AML-193 (cell line): Measurements from ENCODE around the gene ETFA.
A peak's percentile ranks its signal among the peaks of the same experiment; 100 is the strongest.

Experiments
- DNase-seq, 2 experiments: peaks; one replicate each; lab custom pipeline; 2025; lab: John Stamatoyannopoulos, UW

ETFA gene

DNA sequence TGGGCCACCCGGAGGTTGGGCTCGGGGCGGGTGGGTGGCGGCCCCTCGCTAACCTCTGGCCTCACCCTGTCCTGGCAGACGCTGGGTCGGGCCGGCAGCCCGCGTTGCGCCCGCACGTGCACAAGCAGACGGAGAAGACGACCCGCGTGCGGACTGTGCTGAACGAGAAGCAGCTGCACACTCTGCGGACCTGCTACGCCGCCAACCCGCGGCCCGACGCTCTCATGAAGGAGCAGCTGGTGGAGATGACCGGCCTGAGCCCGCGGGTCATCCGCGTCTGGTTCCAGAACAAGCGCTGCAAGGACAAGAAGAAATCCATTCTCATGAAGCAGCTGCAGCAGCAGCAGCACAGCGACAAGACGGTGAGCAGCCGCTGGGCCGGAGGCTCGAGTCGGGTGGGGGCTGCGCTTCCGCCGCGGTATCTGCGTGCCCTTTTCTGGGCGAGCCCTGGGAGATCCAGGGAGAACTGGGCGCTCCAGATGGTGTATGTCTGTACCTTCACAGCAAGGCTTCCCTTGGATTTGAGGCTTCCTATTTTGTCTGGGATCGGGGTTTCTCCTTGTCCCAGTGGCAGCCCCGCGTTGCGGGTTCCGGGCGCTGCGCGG is 29.0 kb upstream of the ETFA start:
- DNase-seq: no peak

DNA sequence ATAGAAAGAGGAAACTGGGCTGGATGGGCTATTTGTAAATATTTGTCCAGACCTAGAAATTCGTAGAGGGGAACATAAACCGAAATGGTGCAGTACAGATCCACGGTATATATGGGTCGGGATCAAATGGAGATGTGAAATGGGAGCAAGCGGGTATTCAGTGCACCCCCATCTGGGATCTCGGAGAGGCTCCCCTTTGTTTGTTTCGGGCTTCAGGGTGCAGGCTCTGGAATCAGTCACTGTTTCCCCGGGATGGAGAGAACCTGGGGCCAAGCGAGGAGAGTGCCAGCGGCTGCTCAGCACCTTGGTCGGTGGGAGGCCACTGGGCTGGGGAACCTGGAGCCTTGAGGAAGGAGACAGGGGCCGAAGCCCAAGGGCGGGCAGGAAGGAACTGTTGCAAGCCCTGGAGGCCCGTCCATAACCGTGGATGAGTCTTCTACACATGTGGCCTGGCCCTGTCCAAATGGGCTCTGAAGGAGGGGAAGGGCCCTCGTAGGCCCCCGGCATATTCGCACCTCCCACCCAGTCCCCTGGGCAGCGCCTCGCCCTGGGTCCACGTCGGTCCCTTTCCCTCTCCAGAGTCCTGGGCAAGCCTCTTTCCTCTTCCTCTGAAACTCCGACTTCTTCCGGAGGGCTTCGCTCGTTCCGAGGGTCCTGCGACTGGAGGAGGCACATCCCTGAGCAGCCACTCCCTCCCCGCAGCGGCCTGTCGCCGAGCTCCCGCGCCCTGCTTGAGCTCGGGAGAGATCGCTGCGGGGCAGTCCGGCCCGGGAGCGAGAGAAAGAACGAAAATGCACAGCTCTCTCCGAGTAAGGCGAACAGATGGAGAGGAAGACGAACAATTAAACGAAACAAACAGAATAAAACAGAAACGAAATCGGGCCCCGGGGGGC is 28.3 kb upstream of the ETFA start:
- DNase-seq: no peak

DNA sequence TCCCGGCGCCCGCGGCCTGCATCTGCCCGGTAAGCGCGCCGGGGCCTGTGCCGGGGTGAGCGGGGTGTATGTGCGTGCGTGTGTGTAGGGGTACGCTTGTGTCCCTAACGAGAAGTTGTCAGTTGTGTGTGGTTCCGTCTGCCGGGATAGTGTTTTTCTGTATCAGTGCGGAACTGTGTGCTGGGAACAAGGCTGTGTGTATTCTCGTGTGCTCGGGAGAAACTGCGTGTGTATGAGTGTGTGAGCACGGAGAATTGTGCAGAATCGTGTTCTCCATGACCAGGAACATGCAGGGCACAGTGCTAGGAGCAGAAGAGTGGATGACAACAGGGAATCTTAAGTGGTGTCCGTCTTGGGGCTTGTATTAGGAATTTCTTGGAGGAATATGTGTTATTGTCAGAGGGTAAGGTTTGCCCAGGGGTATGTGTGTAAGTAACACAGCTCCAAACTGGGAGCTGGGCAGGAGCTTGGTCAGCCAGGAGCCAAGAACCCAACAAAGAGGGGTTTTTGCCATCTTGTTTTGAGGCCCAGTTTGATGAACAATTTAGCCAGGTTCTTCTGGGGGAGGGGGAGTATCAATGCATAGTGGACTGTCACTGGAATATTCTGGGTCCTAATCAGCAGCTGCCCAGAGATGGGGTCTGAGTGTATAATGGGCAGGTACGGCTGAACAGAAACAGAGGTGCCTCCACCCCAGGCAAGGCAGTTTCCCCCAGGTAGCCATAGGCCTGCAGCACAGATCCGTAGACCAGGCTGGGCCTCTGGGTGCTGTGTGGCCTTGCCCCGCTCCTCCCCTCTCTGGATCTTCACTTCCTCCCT is 27.4 kb upstream of the ETFA start:
- DNase-seq: no peak

DNA sequence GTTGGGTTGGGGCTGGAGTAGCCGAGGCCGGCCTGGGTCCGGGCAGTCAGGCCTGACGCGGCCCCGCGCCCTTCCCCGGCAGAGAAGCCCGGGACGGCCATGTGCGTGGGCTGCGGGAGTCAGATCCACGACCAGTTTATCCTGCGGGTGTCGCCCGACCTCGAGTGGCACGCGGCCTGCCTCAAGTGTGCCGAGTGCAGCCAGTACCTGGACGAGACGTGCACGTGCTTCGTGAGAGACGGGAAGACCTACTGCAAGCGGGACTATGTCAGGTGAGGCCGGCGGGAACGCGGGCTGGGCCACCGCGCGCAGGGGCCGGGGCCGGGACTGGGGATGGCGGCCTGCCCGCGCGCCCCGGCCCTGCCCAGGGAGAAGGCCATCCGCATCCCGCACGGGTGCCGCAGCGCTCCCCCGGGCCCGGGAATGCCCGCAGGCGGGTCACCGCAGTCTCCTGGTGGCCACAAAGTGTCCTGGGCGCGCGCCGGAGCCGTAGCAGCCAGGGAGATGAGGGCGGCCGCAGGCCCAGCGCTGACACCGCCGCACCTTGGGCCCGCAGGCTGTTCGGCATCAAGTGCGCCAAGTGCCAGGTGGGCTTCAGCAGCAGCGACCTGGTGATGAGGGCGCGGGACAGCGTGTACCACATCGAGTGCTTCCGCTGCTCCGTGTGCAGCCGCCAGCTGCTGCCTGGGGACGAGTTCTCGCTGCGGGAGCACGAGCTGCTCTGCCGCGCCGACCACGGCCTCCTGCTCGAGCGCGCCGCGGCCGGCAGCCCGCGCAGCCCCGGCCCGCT is 26.6 kb upstream of the ETFA start:
- no peak for DNase-seq

DNA sequence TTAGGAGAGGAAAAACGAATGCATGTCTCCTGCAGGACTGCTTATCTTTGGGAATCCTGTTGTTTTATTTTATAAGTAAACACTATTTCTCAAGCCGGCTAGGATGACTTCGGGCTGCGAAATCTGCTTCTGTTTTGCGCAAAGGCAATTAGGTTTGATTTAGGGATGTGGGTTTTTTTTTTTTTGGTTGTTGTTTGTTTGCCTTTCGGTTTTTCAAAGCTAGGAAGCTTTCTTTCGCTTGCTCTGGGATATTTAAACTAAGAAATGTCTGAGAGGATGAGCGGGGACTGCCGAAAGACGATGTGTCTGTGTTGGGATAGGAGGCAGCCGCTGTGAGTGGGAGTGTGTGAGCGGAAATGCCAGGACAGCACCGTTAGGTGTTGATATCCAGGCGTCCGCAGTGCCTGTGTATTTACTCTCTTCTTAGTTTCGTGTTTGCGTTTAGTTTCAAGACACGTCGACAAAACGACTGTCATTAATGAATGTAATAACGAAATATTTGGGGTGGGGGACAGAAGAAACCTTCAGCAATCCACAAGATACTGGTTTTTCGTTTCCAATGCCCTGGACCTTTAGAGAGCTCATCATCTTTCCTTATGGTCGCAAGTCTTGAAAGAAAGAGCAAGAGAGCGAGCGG is 25.9 kb upstream of the ETFA start:
- DNase-seq: no peak

DNA sequence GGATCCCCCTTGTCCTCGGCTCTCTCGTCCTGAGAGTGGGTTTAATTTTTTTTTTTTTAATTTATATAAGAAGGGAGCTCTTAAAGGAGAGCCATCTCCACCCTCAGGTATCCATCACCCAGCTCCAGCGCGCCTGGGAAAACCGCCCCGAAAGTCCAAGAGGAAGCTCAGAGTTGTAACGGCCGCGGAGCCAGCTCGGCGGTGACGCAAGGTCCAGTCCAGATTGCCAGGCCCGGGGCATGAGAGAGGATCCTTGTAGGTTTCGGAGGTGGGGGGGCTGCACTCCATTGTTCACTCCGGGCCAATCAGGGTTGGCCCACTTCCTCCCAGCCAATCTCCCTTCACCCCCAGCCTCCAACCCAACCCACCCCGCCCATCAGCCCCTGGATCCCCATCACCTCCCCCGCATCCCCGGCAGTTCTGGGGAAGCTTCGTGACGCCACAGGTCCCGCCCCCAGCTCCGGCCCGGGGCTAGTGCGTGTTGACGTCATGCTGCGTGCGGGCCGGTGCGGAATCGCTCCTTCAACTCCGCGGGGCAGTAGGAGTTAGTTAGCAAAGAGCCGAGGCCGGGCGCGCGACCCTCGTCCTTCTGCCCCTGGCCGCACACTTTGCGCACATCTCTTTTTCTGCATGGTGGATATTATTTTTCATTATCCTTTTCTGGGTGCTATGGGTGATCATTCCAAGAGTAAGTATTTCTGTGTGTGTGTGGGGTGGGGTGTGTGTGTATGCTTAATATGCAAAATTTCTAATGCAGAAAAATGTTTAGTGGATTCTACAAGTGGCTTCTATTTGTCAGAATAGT is 25.2 kb upstream of the ETFA start, which contains the start of gene ISL2:
TSS of gene ISL2 (plus strand) at position 520 of the 805 bp plus-strand sequence. CDS start at position 631, 111 bp downstream.
- no peak for DNase-seq

DNA sequence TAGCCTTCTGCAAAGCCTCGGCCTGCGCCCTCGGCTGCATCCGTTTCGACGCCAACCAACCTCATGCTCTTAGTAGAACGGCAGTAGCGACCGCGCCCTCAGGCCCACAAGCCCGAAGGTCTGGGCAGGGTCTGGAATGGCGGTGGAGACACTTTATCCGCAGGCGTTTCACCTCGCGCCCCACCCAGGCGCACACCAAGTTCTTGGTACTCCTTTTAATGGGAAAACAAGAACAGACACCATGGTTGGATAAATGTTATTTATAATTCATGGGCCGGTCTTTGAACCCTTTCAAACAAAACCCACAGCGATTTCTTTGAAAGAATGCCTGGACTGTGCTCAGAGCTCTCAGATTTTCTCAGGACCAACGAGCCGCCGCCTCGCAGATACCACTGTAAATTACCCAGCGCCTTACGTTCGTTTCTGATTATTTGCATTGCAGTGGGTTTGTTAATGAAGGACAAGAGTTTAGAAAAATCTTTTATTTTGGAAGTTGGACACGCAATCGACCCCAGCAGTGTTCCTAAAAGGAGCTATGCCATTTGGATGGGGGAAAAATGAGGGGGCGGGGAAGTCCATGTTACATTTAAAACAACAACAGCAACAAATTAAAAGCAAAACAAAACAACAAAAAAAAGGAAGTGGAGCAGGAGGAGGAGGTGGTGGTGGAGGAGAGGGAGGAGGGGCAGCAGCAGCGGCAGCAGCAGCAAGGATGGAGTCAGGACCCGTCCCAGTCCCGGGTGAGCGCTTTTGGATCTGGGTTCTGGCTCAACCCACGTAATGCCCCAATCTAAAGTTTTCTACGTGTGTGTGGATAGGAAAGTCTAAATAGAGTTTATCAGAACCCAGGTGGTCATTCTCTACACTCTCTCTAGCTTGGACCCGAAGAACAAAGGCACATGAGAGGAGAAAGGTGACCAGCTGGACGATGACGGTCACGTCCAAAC is 24.3 kb upstream of the ETFA start:
- no peak for DNase-seq

DNA sequence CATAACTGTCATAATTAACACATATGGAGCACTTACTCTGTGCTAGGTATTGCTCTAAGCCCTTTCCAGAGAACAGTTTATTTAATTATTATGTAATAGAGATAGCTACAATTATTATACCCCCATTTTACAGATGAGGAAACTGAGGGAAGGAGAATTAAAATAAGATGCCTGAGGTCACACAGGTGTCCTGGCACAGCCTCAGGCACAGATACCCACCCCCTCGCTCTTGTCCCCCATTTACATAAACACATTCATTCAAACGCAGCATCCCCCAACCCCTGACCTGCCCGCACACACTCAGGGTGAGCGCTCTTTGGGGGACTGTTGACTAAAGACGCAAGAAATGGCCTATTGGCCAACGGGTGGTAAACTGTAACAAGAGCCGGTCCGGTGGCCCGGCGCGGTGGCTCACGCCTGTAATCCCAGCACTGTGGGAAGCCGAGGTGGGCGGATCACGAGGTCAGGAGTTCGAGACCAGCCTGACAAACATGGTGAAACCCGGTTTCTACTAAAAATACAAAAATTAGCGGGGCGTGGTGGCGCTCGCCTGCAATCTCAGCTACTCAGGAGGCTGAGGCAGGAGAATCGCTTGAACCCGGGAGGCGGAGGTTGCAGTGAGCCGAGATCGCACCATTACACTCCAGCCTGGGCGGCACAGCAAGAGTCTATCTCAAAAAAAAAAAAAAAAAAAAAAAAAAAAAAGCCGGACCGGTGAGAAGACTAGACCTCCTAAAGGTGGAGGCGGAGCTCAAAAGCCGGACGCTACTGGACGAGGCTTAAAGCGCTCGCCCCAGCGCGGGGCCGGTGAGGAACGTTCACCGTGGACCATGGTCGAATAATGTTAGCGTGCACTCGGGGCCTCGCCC is 23.4 kb upstream of the ETFA start:
- DNase-seq: no peak

DNA sequence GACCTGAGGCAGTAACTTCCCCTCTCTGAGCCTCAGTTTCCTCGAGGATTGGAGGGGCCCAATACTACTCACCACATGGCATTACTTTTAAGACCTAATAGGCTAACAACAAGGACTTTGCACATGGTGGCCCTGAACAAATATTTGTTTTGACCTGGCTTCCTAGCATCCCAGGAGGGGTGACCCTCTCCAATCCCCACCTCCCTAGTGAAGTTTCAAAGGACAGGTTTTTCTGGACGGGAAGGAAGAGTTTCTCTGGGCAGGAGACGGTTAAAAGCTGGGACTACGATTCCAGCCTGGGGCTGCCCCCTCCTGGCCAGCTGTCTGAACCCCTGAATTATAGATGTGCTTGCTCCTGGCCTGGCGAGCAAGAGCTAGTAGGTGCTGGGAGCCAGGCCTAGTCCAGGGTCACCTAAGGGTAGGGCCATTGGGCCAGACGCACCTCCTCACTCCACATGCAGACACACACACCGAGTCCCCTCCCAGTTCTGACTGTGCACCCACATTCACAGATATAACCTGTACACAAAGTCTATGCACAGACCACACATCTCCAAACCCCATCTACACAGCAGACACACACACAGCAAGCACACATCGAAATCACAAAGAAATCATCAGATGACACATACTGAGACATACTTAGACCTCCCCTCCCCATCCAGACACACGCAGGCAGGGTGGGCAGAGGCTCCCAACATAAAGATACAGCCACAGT is 22.6 kb upstream of the ETFA start:
- DNase-seq: no peak

DNA sequence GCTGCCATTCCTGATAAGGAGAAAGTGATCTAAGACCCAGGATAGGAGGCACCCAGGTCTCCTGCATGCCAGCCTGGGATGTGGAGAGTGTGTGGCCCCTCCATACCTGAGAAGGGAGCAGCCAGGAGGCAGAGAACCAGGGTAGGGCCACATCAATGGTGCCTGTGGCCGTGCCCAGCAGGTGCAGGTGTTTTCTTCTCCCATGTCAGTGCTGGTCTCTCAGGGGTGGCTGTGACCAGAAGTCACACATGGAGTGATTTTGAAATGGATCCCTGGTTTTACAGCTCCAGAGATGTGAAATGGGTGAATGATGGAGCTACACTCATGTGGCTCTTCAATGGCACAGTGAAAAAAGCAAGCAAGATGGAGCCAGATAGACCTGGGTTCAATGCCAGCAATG is 22.0 kb upstream of the ETFA start:
- no peak for DNase-seq

DNA sequence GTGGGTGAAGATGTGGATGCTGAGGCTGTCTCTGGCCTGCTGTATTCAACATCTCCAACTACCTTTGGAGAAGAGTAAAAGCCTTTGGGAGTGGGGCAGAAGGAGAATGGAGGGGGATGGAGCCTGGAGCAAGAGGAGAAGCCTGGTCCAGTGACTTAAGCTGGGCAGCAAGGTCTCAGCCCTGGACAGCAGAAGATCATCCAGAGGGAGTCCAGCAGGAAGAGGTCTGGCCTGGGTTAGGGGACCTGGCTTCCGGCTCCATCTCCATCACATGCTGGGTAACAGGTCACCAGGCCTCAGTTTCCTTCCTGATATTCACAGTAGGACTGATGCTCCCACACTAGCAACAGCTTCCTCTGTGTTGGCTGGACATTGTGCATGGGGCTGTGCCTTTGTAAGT is 21.5 kb upstream of the ETFA start:
- no peak for DNase-seq

DNA sequence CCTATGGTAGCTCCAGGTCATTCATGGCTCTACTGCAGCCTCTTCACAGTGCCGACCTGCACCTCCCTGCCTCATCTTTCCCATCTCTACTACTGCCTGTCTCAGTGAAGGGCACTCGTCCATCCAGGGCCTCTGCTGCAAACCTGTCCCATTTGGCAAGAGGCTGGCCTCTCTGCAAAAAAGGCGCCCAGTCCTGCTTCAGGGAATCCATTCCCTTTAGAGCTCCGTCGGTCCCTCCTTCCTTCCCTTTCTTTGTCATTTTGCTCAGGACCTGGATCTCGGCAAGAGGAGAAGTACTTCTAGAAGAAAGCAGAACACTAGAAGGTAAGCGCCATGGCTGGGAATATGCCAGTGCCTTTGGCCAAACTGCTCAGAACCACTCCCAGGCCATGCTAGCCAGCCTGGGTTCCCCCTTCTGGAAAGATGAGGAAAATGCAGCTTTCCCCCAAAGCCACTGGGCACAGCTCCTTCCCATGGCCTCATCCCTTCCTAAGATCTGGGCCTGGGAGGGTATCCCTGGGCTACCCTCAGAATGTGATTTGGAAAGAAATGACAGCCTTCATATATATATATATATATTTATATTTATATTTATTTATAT is 18.9 kb upstream of the ETFA start:
- peak in 1 of 2 experiments; percentile 14 for DNase-seq

DNA sequence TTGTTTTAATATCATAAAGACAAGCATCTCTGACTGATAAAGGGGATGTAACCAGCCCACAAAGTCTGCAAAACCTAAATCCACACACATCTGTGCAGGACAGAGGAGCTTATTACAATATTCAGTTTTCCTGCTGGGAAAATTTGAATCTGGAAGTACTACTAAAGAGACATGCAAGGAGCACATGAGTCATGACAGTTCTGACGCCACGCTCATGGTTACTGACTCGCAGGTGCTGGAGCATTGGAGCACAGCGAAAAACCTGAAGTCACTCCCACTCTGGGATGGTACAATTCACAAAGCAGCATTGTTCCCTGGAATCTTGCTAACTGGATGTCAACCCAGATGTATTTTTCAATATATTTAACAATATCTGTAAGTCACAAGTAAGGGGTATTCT is 17.7 kb upstream of the ETFA start:
- no peak for DNase-seq

DNA sequence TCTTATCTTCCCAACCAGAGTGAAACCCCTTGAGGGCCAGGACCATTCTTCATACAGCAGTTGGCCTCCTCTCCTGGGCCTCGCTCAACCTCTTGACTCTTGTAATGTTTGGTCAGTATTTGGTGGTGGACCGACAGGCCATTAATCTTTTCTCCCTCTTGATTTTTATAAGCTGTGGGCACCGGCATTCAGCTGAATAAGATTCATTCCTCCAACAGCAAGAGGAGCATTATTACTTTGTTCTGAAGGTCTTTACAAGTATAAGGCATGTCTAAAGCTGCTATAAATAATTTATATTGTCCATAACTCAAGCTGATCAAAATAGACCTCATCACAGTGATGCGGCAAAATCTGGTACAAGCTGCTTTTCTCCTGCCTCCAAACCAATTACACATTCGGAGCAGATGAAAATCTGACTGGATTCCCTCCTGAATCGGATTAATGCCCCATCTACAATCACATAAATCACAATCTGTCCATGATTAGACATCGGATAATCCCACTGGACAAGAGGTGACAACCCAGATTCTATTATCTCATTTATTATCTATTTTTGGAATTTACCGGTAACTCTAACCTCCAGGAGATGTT is 16.9 kb upstream of the ETFA start:
- no peak for DNase-seq

DNA sequence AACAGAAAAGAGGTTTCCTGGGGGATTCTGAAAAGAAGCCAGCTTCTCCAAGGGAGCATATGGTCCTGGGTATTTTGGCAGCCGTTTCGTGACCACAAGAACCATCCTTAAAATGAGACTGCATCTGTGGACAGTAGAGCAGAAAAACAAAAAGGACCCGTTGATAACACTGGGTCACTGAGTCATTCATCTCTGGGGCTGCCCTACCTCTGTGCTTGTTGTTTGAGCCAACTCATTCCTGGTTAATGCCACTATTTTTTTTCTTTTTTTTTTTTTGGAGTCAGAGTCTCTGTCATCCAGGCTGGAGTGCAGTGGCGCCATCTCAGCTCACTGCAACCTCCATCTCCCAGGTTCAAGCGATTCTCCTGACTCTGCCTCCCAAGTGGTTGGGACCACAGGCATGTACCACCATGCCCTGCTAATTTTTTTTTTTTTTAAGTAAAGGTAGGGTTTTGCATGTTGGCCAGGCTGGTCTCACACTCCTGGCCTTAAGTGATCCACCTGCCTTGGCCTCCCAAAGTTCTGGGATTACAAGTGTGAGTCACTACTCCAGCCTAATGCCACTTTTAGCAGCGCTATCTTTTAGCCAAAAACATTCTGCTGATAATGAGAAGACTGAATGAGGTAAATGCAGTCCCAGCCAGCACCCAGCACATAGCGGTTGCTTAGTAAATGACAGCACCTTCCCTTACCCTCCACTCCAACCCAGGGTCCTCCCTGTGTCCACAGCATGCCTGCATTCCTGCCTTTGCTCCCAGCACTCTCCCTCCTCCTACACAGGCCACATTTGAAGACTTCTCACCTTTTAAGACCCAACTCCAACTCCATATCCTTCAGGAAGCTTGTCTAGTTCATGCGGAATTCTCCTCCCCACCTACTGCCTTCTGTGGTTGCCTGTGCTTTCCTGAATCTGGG is 16.2 kb upstream of the ETFA start:
- no peak for DNase-seq

DNA sequence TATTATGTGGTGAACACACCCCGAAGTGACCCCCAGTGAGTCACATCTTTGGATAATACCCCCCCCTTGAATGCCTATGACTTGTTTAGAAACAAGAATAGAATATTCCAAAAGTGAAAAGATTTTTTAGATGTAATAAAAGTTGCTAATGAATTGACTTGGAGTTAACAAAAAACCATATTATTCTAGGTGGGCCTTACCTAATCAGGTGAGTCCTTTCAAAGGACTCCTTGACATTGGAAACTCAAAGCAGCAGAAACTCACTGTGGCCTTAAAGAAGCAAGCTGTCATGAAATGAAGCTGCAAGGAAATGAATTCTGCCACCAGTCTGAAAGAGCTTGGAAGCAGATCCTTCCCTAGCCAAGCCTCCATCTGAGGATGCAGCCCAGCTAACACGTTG is 14.4 kb upstream of the ETFA start:
- DNase-seq: no peak
